ENCODE measurements around the gene JAG1.

JAG1 gene

GRCh38 chr20:10699489-10699888 is 25.7 kb upstream of the JAG1 start:
- no peak for DNase-seq

GRCh38 chr20:10696650-10697049 is 22.9 kb upstream of the JAG1 start:
- no peak for DNase-seq

- no peak for DNase-seq
Measured at GRCh38 chr20:10689385-10689784, 15.6 kb upstream of the JAG1 start.

GRCh38 chr20:10687895-10688294 is 14.1 kb upstream of the JAG1 start:
- DNase-seq = no peak

- no peak for DNase-seq
Measured at GRCh38 chr20:10686356-10687133, 12.7 kb upstream of the JAG1 start.

- no peak for DNase-seq
Measured at GRCh38 chr20:10683537-10683936, 9.7 kb upstream of the JAG1 start.

- DNase-seq = no peak
Measured at GRCh38 chr20:10682939-10683338, 9.1 kb upstream of the JAG1 start.

- DNase-seq = no peak
Measured at GRCh38 chr20:10681494-10681893, 7.7 kb upstream of the JAG1 start.

GRCh38 chr20:10680571-10680970 is 6.8 kb upstream of the JAG1 start:
- no peak for DNase-seq

GRCh38 chr20:10679269-10679668 is 5.5 kb upstream of the JAG1 start:
- no peak for DNase-seq

- no peak for DNase-seq
Measured at GRCh38 chr20:10676518-10676917, 2.7 kb upstream of the JAG1 start.

GRCh38 chr20:10675450-10675848 is 1.6 kb upstream of the JAG1 start:
- no peak for DNase-seq

- peak; percentile 78 for DNase-seq
Measured at GRCh38 chr20:10674684-10675449, 1.1 kb upstream of the JAG1 start.

- peak; percentile 37 for DNase-seq
Measured at GRCh38 chr20:10673176-10673841, 490 bp downstream of the JAG1 start.

- DNase-seq = peak; percentile 50
Measured at GRCh38 chr20:10672624-10673127, 1.1 kb downstream of the JAG1 start.

- DNase-seq = peak; percentile 40
Measured at GRCh38 chr20:10671919-10672623, 1.7 kb downstream of the JAG1 start.

GRCh38 chr20:10671221-10671918 is 2.4 kb downstream of the JAG1 start:
- DNase-seq = peak; percentile 40

- DNase-seq = no peak
Measured at GRCh38 chr20:10670501-10671220, 3.1 kb downstream of the JAG1 start.

- DNase-seq = no peak
Measured at GRCh38 chr20:10669843-10670446, 3.9 kb downstream of the JAG1 start.

- DNase-seq = no peak
Measured at GRCh38 chr20:10668677-10669368, 5.0 kb downstream of the JAG1 start.
